COR-L47 (cell line): ENCODE data around the gene PRKCQ.

ENCODE experiments used
- DNase-seq: peaks from one replicate; lab custom pipeline; 2025; lab: John Stamatoyannopoulos, UW

PRKCQ gene

GRCh38 chr10:6579904-6580278 is at the start of gene PRKCQ:
PRKCQ (minus strand) TSS chr10:6580276; CDS start chr10:6515135, 65,141 bp downstream.
- DNase-seq = no peak

- DNase-seq = no peak
Observed at GRCh38 chr10:6625428-6625827, 45.4 kb upstream of the PRKCQ start.

GRCh38 chr10:6624392-6624791 is 44.3 kb upstream of the PRKCQ start:
- DNase-seq = no peak

DNA sequence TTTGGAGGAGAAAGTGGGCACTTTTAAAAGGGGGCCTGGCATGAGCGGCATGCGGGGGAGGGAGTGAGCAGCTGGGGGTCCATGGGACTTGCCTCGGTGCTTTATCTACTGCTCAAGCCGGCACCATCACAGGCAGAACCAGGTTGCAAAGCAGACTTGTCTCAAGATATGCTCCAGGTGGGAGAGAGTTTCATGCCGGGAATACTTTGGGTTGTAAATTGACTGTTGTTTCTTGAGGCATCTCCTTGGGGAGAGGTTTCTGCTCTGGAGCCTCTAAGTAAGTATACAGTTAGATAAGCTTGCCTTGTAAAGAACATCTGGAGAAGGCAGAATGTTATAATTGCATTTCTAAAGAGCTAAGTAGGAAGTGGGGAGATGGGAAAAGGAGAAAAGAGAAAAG is 42.8 kb upstream of the PRKCQ start:
- DNase-seq = no peak

GRCh38 chr10:6621536-6621935 is 41.5 kb upstream of the PRKCQ start:
- no peak for DNase-seq

- DNase-seq = no peak
Observed at GRCh38 chr10:6619660-6620059, 39.6 kb upstream of the PRKCQ start.

- no peak for DNase-seq
Observed at GRCh38 chr10:6618340-6618739, 38.3 kb upstream of the PRKCQ start.

DNA sequence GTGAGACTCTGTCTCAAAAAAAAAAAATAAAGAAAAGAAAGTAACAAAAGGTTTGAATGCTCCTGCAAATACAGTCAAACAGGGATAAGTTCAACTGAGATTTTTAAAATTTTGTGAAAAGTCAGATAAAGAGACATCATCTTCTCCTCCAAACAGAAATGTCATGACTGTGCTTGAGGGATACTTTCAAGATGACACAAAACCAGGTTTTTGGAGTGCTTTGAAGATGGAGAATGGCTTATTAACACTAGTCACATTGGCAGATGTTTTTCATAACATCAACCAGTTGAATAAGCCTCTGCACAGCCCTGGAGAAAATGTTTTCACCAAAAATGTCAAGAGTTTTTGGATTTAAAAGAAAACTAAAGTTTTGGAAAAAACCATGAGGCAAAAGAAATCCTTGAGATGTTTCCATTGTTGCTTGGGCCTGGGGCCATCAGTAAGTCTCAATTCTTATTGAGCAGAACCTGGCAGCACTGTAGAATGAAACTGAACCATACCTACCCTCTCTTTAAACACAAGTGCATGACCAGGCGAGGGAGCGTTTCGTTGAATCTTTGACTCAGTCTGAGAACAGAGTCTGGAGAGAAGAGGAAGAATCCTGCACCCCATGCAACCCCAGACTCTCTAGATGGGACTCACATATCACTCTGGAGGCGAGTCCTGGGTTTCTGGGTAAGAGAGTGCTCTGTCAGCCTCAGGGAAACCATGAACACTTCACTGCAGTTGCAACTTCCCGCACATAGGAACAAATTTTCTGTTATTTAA is 37.4 kb upstream of the PRKCQ start:
- DNase-seq = no peak

- no peak for DNase-seq
Observed at GRCh38 chr10:6615971-6616370, 35.9 kb upstream of the PRKCQ start.

- no peak for DNase-seq
Observed at GRCh38 chr10:6612371-6612770, 32.3 kb upstream of the PRKCQ start.

DNA sequence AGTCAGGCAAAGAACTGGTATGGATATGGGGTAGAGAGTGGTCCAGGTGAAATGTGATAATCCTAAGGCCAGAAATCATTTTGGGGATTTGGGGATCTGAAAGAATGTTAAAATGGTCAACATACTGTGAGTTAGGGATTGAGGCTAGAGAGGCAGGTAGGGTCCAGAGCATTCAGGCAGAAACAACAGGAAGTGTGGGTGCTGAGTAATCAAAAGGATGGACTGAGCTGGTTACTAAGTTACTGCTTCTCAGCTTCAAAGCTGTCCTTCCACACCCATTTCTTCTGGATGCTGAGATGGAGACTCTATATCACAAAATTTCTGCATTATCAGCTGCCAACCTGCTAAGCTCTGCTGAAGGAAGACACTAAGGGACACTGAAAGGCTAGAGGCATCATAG is 30.6 kb upstream of the PRKCQ start:
- no peak for DNase-seq

- DNase-seq = no peak
Observed at GRCh38 chr10:6609625-6610024, 29.5 kb upstream of the PRKCQ start.

- DNase-seq = no peak
Observed at GRCh38 chr10:6607778-6608177, 27.7 kb upstream of the PRKCQ start.

DNA sequence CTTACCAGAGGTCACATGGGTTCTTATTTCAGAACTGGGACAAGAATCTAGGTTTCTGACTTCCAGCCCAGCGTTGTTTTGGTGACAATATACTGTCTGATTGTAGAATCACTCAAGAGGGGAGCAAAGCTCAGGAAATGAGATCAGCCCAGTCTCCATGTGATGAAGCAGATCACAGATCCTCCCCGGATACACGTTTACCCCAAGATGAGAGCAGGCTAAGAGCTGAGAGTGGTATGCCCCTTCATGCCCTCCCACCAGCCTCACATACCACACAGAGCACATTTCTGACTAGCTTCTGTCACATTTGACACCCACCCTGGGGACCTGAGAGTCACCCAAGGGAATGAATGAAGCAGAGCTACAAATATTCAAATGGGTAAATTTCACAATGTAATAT is 27.1 kb upstream of the PRKCQ start:
- no peak for DNase-seq

GRCh38 chr10:6603142-6604125 is 23.4 kb upstream of the PRKCQ start:
- no peak for DNase-seq

- no peak for DNase-seq
Observed at GRCh38 chr10:6602700-6603084, 22.6 kb upstream of the PRKCQ start.

DNA sequence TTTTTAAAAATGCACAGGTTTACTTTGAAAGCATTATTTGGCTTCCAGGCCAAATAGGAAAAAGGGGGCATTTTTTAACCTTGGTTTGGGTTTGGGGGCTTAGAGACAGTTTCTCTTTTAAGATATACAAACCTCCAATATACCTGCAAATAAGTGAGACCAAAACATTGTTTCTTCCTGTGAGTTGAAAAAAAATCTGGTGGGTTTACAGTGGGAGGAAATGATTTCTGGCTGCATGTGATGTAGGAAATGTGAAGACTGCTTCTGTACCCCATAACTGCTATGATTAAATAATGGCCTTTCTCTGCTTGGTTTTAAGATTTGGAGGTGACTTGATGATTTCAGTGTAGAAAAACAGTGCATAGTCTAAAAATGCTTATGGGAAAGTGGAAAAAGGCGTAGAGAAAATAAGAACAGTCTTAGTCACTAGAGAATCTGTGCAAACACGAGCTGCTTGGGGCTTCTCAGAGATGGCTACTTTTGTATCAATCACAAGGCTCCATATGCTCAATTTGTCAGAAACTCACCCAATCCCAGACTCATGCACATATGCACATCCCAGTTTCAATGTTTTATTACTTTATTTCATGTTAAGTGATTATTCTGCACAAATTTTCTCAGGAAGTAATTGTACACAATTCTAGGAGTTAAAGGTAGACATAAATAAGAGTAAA is 22.1 kb upstream of the PRKCQ start:
- DNase-seq = no peak

DNA sequence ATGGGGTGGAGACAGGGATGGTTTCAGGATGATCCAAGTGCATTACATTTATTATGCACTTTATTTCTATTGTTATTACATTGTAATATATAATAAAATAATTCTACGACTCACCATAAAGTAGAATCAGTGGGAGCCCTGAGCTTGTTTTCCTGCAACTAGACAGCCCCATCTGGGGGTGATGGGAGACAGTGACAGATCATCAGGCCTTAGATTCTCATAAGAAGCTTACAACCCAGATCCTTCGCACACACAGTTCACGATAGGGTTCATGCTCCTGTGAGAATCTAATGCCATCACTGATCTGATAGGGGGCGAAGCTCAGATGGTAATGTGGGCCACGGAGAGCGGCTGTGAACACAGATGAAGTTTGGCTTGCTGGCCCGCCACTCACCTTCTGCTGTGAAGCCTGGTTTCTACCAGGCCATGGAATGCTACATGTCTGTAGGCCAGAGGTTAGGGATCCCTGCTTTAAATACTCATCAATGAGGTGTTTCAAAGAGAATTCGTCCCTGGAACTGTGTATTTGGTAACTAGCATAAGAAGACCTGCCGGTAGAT is 21.2 kb upstream of the PRKCQ start:
- DNase-seq = no peak

- DNase-seq = no peak
Observed at GRCh38 chr10:6600224-6600987, 20.3 kb upstream of the PRKCQ start.

DNA sequence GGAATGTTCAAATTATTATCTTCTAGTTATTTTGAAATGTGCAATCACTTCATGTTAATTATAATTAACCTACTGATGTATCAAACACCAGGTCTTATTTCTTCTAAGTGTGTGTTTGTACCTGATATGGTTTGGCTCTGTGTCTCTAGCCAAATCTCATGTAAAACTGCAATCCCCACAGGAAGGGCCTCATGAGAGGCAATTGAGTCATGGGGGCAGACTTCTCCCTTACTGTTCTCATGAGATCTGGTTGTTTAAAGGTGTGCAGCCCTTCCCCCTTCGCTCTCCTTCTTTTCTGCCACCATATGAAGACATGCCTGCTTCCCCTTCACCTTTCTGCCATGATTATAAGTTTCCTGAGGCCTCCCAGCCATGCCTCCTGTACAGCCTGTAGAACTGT is 18.6 kb upstream of the PRKCQ start:
- no peak for DNase-seq

DNA sequence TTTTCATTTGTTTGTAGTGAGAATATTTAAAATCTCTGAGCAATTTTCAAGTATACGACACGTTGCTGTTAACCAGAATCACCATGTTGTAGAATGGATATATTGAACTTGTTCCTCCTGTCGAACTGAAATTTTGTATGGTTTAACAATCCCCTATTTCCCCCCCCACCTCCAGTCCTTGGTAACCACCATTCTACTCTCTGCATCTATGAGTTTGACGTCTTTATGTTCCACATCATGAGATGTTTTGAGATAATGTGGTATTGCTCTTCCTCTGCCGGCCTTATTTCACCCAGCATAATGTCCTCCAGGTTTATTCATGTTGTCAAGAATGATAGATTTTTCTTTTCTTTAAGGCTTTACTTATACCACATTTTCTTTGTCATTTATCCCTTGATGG is 17.4 kb upstream of the PRKCQ start:
- no peak for DNase-seq

DNA sequence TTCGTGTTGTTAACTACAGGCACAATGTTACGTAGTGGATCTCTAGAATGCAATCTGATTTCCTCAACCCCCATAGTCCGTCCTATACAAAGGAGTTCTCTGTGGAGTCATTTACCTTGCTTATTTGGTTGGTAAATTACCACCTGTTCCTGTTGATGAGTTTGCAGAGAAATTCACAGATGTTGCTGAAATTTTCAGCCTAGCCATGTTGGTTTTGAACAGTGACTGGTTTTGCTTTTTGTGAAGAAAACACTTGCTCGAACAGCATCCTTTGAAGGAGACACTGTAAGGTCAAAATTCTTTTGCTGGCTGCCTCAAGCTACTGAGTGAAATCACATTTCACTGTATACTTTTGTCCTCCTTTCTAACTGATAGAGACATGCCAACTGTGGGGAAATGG is 15.4 kb upstream of the PRKCQ start:
- no peak for DNase-seq
